HFF-Myc (cell line): ENCODE results near the gene TMEM26.

Source experiments
- DNase-seq: peaks from one replicate; pipeline ENCODE4 v3.0.0-alpha.2; 2011; ENCODE audit warnings: low read depth; ENCODE audit errors: extremely low read depth
- H3K4me3 ChIP-seq: replicated peaks from 2 replicates; pipeline ENCODE4 v1.5.1; 2011; ENCODE audit warnings: low read depth, mild to moderate bottlenecking, control low read depth, low read length
- CTCF ChIP-seq: IDR thresholded peaks from 2 replicates; pipeline ENCODE4 v1.5.1; 2012; ENCODE audit warnings: mild to moderate bottlenecking, low read depth, low read length, control low read depth; ENCODE audit errors: missing control alignments

TMEM26 gene

GRCh38 chr10:61452655-61453641 lies at the start of gene TMEM26:
Gene TMEM26, minus strand, starts transcription at chr10:61453381. Its CDS starts 300 bp downstream, at chr10:61453081.
- DNase-seq: no peak
- TF ChIP-seq CTCF: no peak
- H3K4me3 ChIP-seq: peak within 1 kb of the TSS; percentile 73

- no peak for TF ChIP-seq CTCF
- no peak for DNase-seq
- no peak overlapping the region for H3K4me3 ChIP-seq
These were observed 47.3 kb upstream of the TMEM26 start for GRCh38 chr10:61500460-61500859.

GRCh38 chr10:61492364-61492995 lies 39.3 kb upstream of the TMEM26 start:
- H3K4me3 ChIP-seq: no peak overlapping the region
- no peak for TF ChIP-seq CTCF
- no peak for DNase-seq

- DNase-seq: peak; percentile 91
- TF ChIP-seq CTCF: no peak
- H3K4me3 ChIP-seq: no peak overlapping the region
These were observed 34.3 kb upstream of the TMEM26 start for GRCh38 chr10:61487506-61487905.

- no peak for TF ChIP-seq CTCF
- H3K4me3 ChIP-seq: no peak overlapping the region
- DNase-seq: no peak
These were observed 33.7 kb upstream of the TMEM26 start for GRCh38 chr10:61486738-61487396.

- no peak for DNase-seq
- TF ChIP-seq CTCF: no peak
- no peak overlapping the region for H3K4me3 ChIP-seq
These were observed 33.1 kb upstream of the TMEM26 start for GRCh38 chr10:61486251-61486650.
